Heart right ventricle (tissue), 16 donors: ENCODE data around the gene ALDOA. TPM values are rescaled to one million over a fixed set of nuclear protein-coding genes. Genes with fewer than 3 reads are reported as not detected.

ENCODE experiments used
- ATAC-seq, 8 donors: fragments of 200-7000 bp; cut with Tn5 transposase; one replicate each; pipeline ENCODE4 v1.9.1; 2020; ENCODE audit warnings: mild to moderate bottlenecking in 8 of 8, moderate library complexity in 8 of 8, moderate number of reproducible peaks in 1 of 8
- DNase-seq, 2 donors: peaks; one replicate each; pipeline ENCODE4 v3.0.0-alpha.2; 2020
- H3K27ac ChIP-seq, 10 donors: fragments of 200-600 bp; sonication (generic) in 2 of 10; one replicate each; pipeline versions ENCODE4 v1.5.0 to v1.8.0; 2020 to 2022; ENCODE audit warnings: mild to moderate bottlenecking in 3 of 10
- H3K27me3 ChIP-seq, 7 donors: fragments of 200-600 bp; one replicate each; pipeline ENCODE4 v1.8.0; 2021 to 2022; ENCODE audit warnings: mild to moderate bottlenecking in 2 of 7
- H3K36me3 ChIP-seq, 9 donors: fragments of 200-600 bp; sonication (generic) in 1 of 9; one replicate each; pipeline versions ENCODE4 v1.5.0 to v1.8.0; 2020 to 2022; ENCODE audit warnings: mild to moderate bottlenecking in 2 of 9
- H3K4me1 ChIP-seq, 9 donors: fragments of 200-600 bp; sonication (generic) in 1 of 9; one replicate each; pipeline versions ENCODE4 v1.5.0 to v1.8.0; 2020 to 2022; ENCODE audit warnings: mild to moderate bottlenecking in 4 of 9
- H3K4me3 ChIP-seq, 10 donors: fragments of 200-600 bp; sonication (generic) in 2 of 10; one replicate each; pipeline versions ENCODE4 v1.5.0 to v1.8.0; 2020 to 2022; ENCODE audit warnings: mild to moderate bottlenecking in 7 of 10, moderate library complexity in 2 of 10
- H3K9me3 ChIP-seq, 11 donors: fragments of 200-600 bp in 10 of 11; sonication (generic) in 2 of 11; one replicate each; pipeline versions ENCODE4 v1.5.0 to v1.8.0; 2013 to 2022; ENCODE audit warnings: mild to moderate bottlenecking in 2 of 11, control low read depth in 1 of 11, moderate library complexity in 1 of 11
- CTCF ChIP-seq, 9 donors: fragments of 200-600 bp; sonication (generic) in 2 of 9; IDR thresholded peaks; one replicate each; pipeline versions ENCODE4 v1.5.0 to v1.8.0; 2021 to 2022; ENCODE audit warnings: antibody characterized with exemption in 9 of 9, mild to moderate bottlenecking in 5 of 9, moderate library complexity in 1 of 9
- WGBS, 2 donors: extraction: QIAGEN DNeasy Blood & Tissue Kit; methylation state at CpG; one replicate each; pipeline ENCODE4 v1.1.7; 2013; ENCODE audit warnings: inconsistent platforms in 1 of 2; 5-methylcytosine and 5-hydroxymethylcytosine counted together
- intact Hi-C, 10 donors: fragments of 100-400 bp; cut with DNase I; formaldehyde crosslinking; loops; one replicate each; pipeline versions ENCODE4 v1.11.1 to v1.14.2; 2022
- polyA plus RNA-seq, 2 donors: library from polyadenylated mRNA; stranded (reverse); fragments of 200-250 nt; gene quantifications; one replicate each; pipeline ENCODE4 v1.2.3, GENCODE V29; 2013
- total RNA-seq, 10 donors: library from RNA; stranded (reverse); fragmentation: NEBNext Ultra II Directional in 3 of 10; extraction: Animal tissue kit (Norgen Biotek cat#: 25700) in 3 of 10; gene quantifications; one replicate each; pipeline versions ENCODE4 v1.2.1 to v1.2.4, GENCODE V29; 2021 to 2023
- donor health status: Arrhythmogenic right ventricular cardiomyopathy.
- donor health status: ischemic (EF 13 %, LVEDD 7.1; RV severe dilation, severe dysfunction).
- donor health status: healthy with polysubstance abuse.
- donor health status: DM: no; HTN: yes; CAD: no.
- donor health status: DM: no; HTN: no; CAD: no.
- donor health status: ischemic (EF 25% LVEDD 6.9; RV normal size, moderate dysfunction).
- donor health status: ischemic (EF 25% LVEDD 5.7; RV mildly dilated, moderate dysfunction).
- donor health status: healthy.
- donor health status: DM: yes; HTN: yes; CAD: no.
- donor health status: Ischemic cardiomyopathy.
- donor health status: ischemic (EF 35%, LVEDD 5.7; RV mildly dilated, moderate dysfunction).
- donor health status: nonischemic (EF 11% LVEDD 7.7; RV severe dilation, severe dysfunction).
- donor health status: DM: yes; HTN: yes; CAD: no.
- donor health status: PGD.
- donor health status: ischemic (EF 29% LVEDD 5.4; RV normal size, mild dysfunction).
- donor health status: nonischemic (EF 23%, LVEDD 6.1; RV moderate dilation, normal function).

The ALDOA gene
- total and polyA plus RNA-seq, 12 donors: 2,873 to 4,582 (median 3,767) TPM

- TF ChIP-seq CTCF (IDR thresholded peaks at IDR 0.05): no peak
- DNase-seq: no peak
- H3K27me3 ChIP-seq: no peaks in the 10 kb centered on the region
- intact Hi-C loops: loop anchor here in 2 of 10 donors (10.0 kb wide), 2 partner anchors 354 to 474 kb away; partner anchors contain the start of gene ZNF747 (in 1 of the 2)
- H3K9me3 ChIP-seq: no peaks in the 10 kb centered on the region
- H3K27ac ChIP-seq: no peak overlapping the region
- no peak for ATAC-seq
- H3K36me3 ChIP-seq: peaks cover 0 to 11% (median 0%) of the 10 kb centered on the region in 9 donors
- H3K4me3 ChIP-seq: no peak overlapping the region
- 71 to 80% methylated on average over 4 of the region's 4 CpGs for WGBS, 2 donors
- peaks cover 7 to 29% (median 17%) of the 10 kb centered on the region in 9 donors for H3K4me1 ChIP-seq
These were observed 5.2 kb upstream of the ALDOA start for GRCh38 chr16:30060346-30060745.

GRCh38 chr16:30060836-30061554 lies 4.6 kb upstream of the ALDOA start:
- WGBS, 2 donors: 42 to 45% methylated on average over 2 of the region's 2 CpGs
- no peaks in the 10 kb centered on the region for H3K27me3 ChIP-seq
- H3K4me1 ChIP-seq: peaks cover 7 to 29% (median 17%) of the 10 kb centered on the region in 9 donors
- ATAC-seq (no peak), DNase-seq (peak in 1 of 2 donors; percentile 56)
- H3K9me3 ChIP-seq: no peaks in the 10 kb centered on the region
- H3K4me3 ChIP-seq: no peak overlapping the region
- intact Hi-C loops: loop anchor here in 2 of 10 donors (10.0 kb wide), 2 partner anchors 354 to 474 kb away; partner anchors contain the start of gene ZNF747 (in 1 of the 2)
- peaks cover 0 to 11% (median 0%) of the 10 kb centered on the region in 9 donors for H3K36me3 ChIP-seq
- TF ChIP-seq CTCF (IDR thresholded peaks at IDR 0.05): no peak
- no peak overlapping the region for H3K27ac ChIP-seq

GRCh38 chr16:30063278-30063892 lies 2.2 kb upstream of the ALDOA start:
- TF ChIP-seq CTCF (IDR thresholded peaks at IDR 0.05): no peak
- Histone ChIP-seq H3K27me3 (no peaks in the 10 kb centered on the region), H3K27ac (peak overlapping the region; percentile 97 to 100 (median 98)), H3K9me3 (no peaks in the 10 kb centered on the region), H3K4me3 (peak overlapping the region; percentile 57 to 100 (median 91)), H3K4me1 (peaks cover 8 to 49% (median 36%) of the 10 kb centered on the region in 9 donors), H3K36me3 (peaks cover 0 to 35% (median 12%) of the 10 kb centered on the region in 9 donors)
- 62 to 68% methylated on average over 12 of the region's 12 CpGs for WGBS, 2 donors
- peak in 1 of 8 donors; percentile 2 for ATAC-seq
- DNase-seq: no peak
- intact Hi-C loops: loop anchor here in 2 of 10 donors (10.0 kb wide), 2 partner anchors 351 to 471 kb away; partner anchors contain the start of gene ZNF747 (in 1 of the 2)
